ENCODE results near the gene FOXD4. TPM values are rescaled to one million over a fixed set of nuclear protein-coding genes. Genes with fewer than 3 reads are reported as not detected.
"Not testable (repeated sequence)": the region's sequence is repeated elsewhere in the genome, so short reads cannot be mapped to it uniquely, and the experiment has no call there.

FOXD4 gene
- total and polyA plus RNA-seq, 2 of the 8 experiments (the other 6 are each of a cell fraction or from before 2014, with no cell fraction given) = 0.03 TPM; not detected in 1

DNA sequence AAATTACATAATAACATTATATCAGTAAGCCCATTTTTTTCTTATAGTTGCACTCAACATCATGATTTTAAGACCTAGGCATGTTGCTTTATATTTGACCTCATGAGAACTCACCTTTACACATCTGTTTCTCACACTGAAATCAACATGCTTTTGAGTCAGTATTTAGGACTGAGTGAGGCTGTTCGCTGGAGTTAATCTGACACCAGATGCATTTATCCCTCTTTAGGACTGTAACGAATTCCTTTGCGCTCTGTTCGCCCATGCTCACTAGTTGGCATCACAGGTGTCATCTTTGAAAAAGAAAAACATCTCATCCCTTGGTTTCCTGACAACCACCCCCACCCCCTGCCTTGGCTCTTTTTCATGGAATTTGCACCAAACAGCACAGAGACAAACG lies 24.3 kb downstream of the FOXD4 start:
- H3K27me3 ChIP-seq (replicated peaks in 1 of 4; ENCODE audit: control insufficient read depth in 3 of 4, extremely low read depth in 1 of 4, insufficient read depth in 3 of 4, low read length in 3 of 4); POLR2A ChIA-PET (ENCODE audit: partially characterized antibody); H3K27ac ChIP-seq (ENCODE audit: low read depth, low read length); H3K79me1 ChIP-seq (ENCODE audit: low read depth, low read length); H3K4me1 ChIP-seq (replicated peaks in 1 of 4; ENCODE audit: control insufficient read depth in 3 of 4, insufficient read depth in 4 of 4, low read length in 3 of 4); H3K36me3 ChIP-seq (ENCODE audit: control insufficient read depth in 2 of 4, insufficient read depth in 4 of 4, low read length in 3 of 4); H3K23ac ChIP-seq (ENCODE audit: insufficient read length); H2AK5ac ChIP-seq (ENCODE audit: low read depth, low read length); H3K4me3 ChIP-seq (ENCODE audit: extremely low read depth in 1 of 4, insufficient read depth in 2 of 4, low read depth in 3 of 4, low read length in 4 of 4); H3K14ac ChIP-seq (ENCODE audit: insufficient read length); H2BK120ac ChIP-seq (replicated peaks; ENCODE audit: low read depth, low read length); H2BK12ac ChIP-seq (ENCODE audit: low read depth, low read length); H2BK5ac ChIP-seq (ENCODE audit: low read depth, low read length); H3K79me2 ChIP-seq (ENCODE audit: control insufficient read depth in 1 of 2, insufficient read depth in 2 of 2, low read length in 2 of 2); H3K23me2 ChIP-seq (ENCODE audit: low read depth, low read length); H4K5ac ChIP-seq (ENCODE audit: insufficient read length, low read depth, low read length); H4K91ac ChIP-seq (replicated peaks; ENCODE audit: insufficient read length, low read length); CTCF ChIA-PET (ENCODE audit: partially characterized antibody); H3K56ac ChIP-seq (replicated peaks; ENCODE audit: insufficient read length, low read depth, low read length); H3K9ac ChIP-seq (replicated peaks in 1 of 4; ENCODE audit: extremely low read depth in 1 of 4, low read depth in 3 of 4, low read length in 3 of 4); FAIRE-seq; H3K9me3 ChIP-seq (ENCODE audit: insufficient read depth in 2 of 2, low read depth in 1 of 2, low read length in 1 of 2); H2BK15ac ChIP-seq (ENCODE audit: low read length); H2AFZ ChIP-seq (ENCODE audit: low read length); H3K4me2 ChIP-seq (ENCODE audit: insufficient read depth in 1 of 2, low read depth in 2 of 2, low read length in 2 of 2); DNase-seq (ENCODE audit: low read depth in 1 of 2, low spot score in 2 of 2); H3K18ac ChIP-seq (ENCODE audit: extremely low read depth, low read length); H2BK20ac ChIP-seq (ENCODE audit: low read length); H3K4ac ChIP-seq (replicated peaks; ENCODE audit: insufficient read length, low read depth, low read length); H4K8ac ChIP-seq (ENCODE audit: extremely low read depth, insufficient read depth, low read length); H4K20me1 ChIP-seq (replicated peaks in 1 of 2; ENCODE audit: control insufficient read depth in 1 of 2, insufficient read depth in 2 of 2, low read length in 2 of 2): not testable (repeated sequence)
- 89% methylated on average over 4 of the region's 5 CpGs; no CpG with 5 or more reads in 1 of the 2 experiments for WGBS, 2 experiments (ENCODE audit: extremely low coverage in 1 of 2, insufficient coverage in 1 of 2, insufficient read length in 1 of 2, insufficient replicate concordance in 2 of 2, low coverage in 1 of 2, low lambda C conversion rate in 2 of 2, missing lambda C conversion rate in 1 of 2)

DNA sequence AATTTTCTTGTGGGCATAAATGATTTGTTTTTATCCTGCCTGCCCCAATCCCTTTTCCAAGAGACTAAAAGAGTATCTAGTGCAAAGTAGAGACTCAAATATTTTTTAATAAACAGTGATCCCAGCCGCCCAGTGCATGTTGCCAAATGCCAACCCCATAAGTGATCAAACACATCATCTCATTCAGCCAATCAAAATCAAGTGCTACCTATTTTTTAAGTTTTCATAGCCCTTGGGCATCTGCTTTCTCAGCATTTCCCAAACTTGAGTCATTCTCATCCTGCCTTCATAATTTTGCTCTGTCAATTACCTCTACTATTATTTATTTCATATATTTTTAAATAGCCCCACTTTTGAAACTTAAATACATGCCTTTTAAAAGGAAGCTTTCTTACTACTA lies 27.4 kb downstream of the FOXD4 start:
- H3K79me2 ChIP-seq (ENCODE audit: control insufficient read depth in 1 of 2, insufficient read depth in 2 of 2, low read length in 2 of 2); H3K79me1 ChIP-seq (ENCODE audit: low read depth, low read length); H2BK15ac ChIP-seq (ENCODE audit: low read length); H2AFZ ChIP-seq (ENCODE audit: low read length); H3K23ac ChIP-seq (ENCODE audit: insufficient read length); FAIRE-seq; CTCF ChIA-PET (ENCODE audit: partially characterized antibody); H3K36me3 ChIP-seq (ENCODE audit: control insufficient read depth in 2 of 4, insufficient read depth in 4 of 4, low read length in 3 of 4); H3K9ac ChIP-seq (replicated peaks in 1 of 4; ENCODE audit: extremely low read depth in 1 of 4, low read depth in 3 of 4, low read length in 3 of 4); H4K5ac ChIP-seq (ENCODE audit: insufficient read length, low read depth, low read length); H3K4me2 ChIP-seq (ENCODE audit: insufficient read depth in 1 of 2, low read depth in 2 of 2, low read length in 2 of 2); H3K56ac ChIP-seq (replicated peaks; ENCODE audit: insufficient read length, low read depth, low read length); H3K27ac ChIP-seq (ENCODE audit: low read depth, low read length); H4K20me1 ChIP-seq (replicated peaks in 1 of 2; ENCODE audit: control insufficient read depth in 1 of 2, insufficient read depth in 2 of 2, low read length in 2 of 2); POLR2A ChIA-PET (ENCODE audit: partially characterized antibody); H3K4me1 ChIP-seq (replicated peaks in 1 of 4; ENCODE audit: control insufficient read depth in 3 of 4, insufficient read depth in 4 of 4, low read length in 3 of 4); H2BK20ac ChIP-seq (ENCODE audit: low read length); H3K27me3 ChIP-seq (replicated peaks in 1 of 4; ENCODE audit: control insufficient read depth in 3 of 4, extremely low read depth in 1 of 4, insufficient read depth in 3 of 4, low read length in 3 of 4); H4K8ac ChIP-seq (ENCODE audit: extremely low read depth, insufficient read depth, low read length); H3K18ac ChIP-seq (ENCODE audit: extremely low read depth, low read length); H2BK12ac ChIP-seq (ENCODE audit: low read depth, low read length); H3K4me3 ChIP-seq (ENCODE audit: extremely low read depth in 1 of 4, insufficient read depth in 2 of 4, low read depth in 3 of 4, low read length in 4 of 4); H3K4ac ChIP-seq (replicated peaks; ENCODE audit: insufficient read length, low read depth, low read length); H3K23me2 ChIP-seq (ENCODE audit: low read depth, low read length); H4K91ac ChIP-seq (replicated peaks; ENCODE audit: insufficient read length, low read length); H2AK5ac ChIP-seq (ENCODE audit: low read depth, low read length); H3K9me3 ChIP-seq (ENCODE audit: insufficient read depth in 2 of 2, low read depth in 1 of 2, low read length in 1 of 2); DNase-seq (ENCODE audit: low read depth in 1 of 2, low spot score in 2 of 2); H2BK5ac ChIP-seq (ENCODE audit: low read depth, low read length); H3K14ac ChIP-seq (ENCODE audit: insufficient read length); H2BK120ac ChIP-seq (replicated peaks; ENCODE audit: low read depth, low read length): not testable (repeated sequence)
- WGBS, 2 experiments (ENCODE audit: extremely low coverage in 1 of 2, insufficient coverage in 1 of 2, insufficient read length in 1 of 2, insufficient replicate concordance in 2 of 2, low coverage in 1 of 2, low lambda C conversion rate in 2 of 2, missing lambda C conversion rate in 1 of 2) = 63% methylated on average over 1 of the region's 1 CpG; no CpG with 5 or more reads in 1 of the 2 experiments

Data from H1 (cell line).